NCI-H2081 (cell line): Measurements from ENCODE around the gene ZNF322.

Experiments used
- DNase-seq, 2 experiments: peaks; one replicate each; lab custom pipeline; 2025; lab: John Stamatoyannopoulos, UW

ZNF322 gene

DNA sequence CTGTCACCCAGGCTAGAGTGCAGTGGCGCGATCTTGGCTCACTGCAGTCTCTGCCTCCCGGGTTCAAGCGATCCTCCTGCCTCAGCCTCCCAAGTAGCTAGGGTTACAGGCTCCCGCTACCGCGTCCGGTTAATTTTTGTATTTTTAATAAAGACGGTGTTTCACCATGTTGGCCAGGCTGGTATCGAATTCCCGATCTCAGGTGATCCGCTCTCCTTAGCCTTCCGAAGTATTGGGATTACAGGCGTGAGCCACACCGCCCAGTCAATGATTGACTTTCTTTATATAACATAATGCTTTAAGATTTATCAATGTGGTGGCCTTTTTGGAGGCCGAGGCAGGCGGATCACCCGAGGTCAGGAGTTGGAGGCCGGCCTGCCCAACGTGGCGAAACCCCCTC is 70.6 kb downstream of the ZNF322 start:
- no peak for DNase-seq
